NOMO-1 (cell line): Measurements from ENCODE around the gene ZNF677.
"Not testable (repeated sequence)": the region's sequence is repeated elsewhere in the genome, so short reads cannot be mapped to it uniquely, and the experiment has no call there.

Source experiments
- DNase-seq, 2 experiments: peaks; one replicate each; lab custom pipeline; 2025; ENCODE audit not compliant: unreplicated experiment in 2 of 2; lab: John Stamatoyannopoulos, UW

The ZNF677 gene

DNA sequence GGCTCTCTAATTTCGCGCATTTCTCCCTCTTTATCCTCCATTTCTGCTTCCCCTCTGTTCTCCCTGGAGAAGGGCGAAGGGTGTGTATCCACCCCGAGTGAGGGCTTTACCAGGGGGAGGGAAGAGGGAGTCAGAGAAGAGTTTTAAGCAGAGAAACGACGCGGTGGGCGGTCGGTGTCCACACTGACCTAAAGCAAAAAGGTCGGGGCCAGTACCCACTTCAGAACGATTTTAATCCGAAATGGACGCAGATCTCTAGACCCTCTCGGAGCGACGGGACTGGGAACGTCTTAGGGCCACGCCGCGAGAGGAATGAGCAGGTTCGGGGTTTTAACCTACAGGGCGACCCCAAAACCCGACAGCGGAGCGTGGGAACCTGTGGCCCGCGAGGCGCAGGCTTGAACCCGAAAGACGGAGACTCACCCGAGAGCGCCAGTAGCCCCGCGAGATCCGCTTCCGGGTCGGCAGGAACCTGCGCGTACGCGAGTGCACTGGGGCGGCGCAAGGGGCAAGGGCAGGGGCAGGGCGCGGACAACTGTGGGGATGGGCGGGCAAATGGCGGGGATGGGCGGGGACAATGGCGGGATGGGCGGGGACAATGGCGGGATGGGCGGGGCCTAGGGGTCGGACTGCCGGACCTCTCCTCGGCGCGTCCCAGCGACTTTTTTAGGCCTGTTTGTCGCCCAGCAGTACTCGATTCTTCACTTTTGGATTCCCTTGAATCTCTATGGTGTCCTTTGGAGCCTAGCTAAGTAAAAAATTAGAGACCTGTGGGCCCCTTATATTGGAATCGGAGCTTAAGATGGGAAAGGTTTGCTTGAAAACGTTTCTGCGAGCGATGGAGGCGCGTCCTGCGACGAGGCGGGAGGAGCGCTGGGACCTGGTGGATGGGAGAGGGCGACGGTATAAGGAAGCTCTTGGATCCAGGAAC lies at the start of gene ZNF677:
ZNF677 (minus strand) TSS at position 463 of the 931 bp plus-strand sequence. CDS start 3,323 bp downstream, outside the sequence.
- no peak for DNase-seq

DNA sequence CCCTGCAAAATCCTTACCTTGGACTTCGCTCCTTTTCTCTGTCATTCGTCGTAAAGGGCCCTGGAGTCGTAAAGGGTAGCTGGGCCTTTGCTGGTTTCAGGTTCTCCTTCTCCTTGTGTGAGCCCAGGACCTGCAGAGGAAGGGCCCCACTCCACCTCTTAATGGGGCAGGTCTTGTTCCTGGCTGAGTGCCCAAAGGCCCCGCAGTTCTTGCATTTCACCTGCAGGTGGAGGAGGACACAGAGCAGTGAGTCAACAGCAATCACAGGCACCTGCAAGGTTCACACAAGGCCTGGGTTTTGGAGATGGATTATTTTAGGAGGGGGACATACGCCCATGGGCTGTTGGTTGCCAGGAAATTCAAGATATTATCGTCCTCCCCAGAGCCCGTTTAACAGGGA lies 46.7 kb upstream of the ZNF677 start:
- not testable (repeated sequence) for DNase-seq

DNA sequence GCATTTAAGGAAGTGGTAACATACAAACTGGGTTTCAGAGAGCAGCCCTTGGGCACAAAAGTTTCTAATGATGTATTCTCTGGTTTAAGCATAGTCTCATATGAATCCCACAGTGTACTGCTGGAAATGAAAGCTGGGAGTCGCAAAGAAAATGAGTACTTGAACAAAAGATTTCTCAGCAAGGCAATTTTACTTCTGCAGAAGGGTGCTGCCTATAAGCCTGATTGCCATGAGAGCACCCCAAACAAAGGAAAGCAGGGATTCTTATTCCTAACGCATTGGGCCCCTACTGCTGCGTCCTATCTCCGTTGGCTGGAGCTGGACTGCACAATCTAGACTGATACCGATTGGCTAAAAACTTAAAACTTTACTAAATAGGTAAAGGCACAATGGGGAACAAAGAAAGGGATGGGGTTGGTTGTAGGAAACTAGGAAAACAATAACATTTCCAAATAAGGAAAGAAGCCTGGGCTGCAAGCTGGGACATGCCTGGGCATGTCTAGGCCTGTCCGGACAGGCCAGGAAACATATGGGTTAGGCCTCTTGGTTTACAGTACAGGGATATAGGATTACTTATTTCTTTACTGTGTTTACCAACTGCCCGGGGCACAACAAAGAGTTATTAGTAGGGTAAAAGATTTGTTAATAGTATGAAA lies 40.2 kb upstream of the ZNF677 start:
- no peak for DNase-seq

GRCh38 chr19:53290758-53291549 lies 36.3 kb upstream of the ZNF677 start:
- no peak for DNase-seq

DNA sequence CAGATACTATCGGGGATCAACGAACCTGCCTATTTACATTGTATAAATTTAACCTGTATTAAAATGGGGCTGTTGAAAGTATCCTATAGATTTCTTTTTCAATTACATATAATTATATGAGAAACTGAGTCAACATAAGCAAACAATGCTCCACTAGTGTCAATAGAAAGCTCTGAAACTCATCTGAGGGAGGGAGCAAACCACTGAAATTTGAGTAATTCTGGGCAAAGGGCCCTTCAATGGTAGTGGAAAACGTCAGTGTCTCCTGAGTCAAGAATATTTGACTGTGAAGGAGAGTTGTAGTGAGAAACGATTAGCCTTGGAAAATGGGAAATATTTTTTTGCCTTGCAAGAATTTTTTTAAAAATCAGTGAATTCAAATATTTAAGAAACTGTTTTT lies 30.4 kb upstream of the ZNF677 start:
- no peak for DNase-seq

- DNase-seq = not testable (repeated sequence)
Observed at GRCh38 chr19:53281947-53282346, 27.3 kb upstream of the ZNF677 start.

GRCh38 chr19:53275480-53275879 lies 20.8 kb upstream of the ZNF677 start:
- no peak for DNase-seq

DNA sequence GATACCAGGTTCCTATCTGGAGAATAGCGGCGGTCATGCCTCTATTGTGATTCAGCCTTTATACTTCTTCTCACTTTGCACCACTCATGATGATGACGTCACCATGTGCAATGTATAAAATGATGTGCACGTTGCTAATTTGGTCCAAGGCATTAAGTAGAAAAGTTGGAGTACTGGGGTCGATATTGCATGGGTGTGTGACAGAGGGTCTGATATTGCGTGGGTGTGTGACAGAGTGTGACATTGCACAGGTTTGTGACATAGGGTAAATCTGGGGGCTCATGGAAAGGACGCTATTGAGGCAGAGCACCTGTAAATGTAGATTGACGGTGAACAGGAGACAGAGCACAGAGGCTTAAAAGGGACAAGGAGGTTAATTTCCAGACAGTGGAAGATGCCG lies 17.4 kb upstream of the ZNF677 start:
- no peak for DNase-seq

GRCh38 chr19:53269861-53270260 lies 15.2 kb upstream of the ZNF677 start:
- DNase-seq = not testable (repeated sequence)

GRCh38 chr19:53267623-53268022 lies 12.9 kb upstream of the ZNF677 start, which contains the start of gene VN1R4:
Gene VN1R4, minus strand, starts transcription at chr19:53267723. Its CDS starts 58 bp downstream, at chr19:53267665.
- not testable (repeated sequence) for DNase-seq

GRCh38 chr19:53257715-53258342 lies 3.2 kb upstream of the ZNF677 start, which contains the start of gene VN1R2:
Gene VN1R2, plus strand, starts transcription at chr19:53258292. Its CDS starts 84 bp downstream, at chr19:53258376.
- DNase-seq = not testable (repeated sequence)

DNA sequence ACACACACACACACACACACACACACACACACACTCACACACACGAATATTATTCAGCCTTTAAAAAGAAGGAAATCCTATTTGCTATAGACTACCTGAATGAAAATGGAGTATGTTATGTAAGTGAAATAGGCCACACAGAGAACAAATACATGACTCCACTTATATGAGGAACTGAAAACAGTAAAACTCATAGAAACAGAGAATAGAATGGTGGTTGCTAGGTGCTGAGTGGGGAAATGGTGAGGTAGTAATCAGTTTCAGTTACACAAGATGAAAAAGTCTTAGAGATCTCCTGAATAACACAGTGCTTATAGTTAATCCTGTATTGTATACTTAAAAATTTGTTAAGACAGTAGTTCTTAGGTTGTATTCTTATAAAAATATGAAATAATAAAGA lies 8.2 kb downstream of the ZNF677 start:
- peak in 1 of 2 experiments; percentile 46 for DNase-seq

DNA sequence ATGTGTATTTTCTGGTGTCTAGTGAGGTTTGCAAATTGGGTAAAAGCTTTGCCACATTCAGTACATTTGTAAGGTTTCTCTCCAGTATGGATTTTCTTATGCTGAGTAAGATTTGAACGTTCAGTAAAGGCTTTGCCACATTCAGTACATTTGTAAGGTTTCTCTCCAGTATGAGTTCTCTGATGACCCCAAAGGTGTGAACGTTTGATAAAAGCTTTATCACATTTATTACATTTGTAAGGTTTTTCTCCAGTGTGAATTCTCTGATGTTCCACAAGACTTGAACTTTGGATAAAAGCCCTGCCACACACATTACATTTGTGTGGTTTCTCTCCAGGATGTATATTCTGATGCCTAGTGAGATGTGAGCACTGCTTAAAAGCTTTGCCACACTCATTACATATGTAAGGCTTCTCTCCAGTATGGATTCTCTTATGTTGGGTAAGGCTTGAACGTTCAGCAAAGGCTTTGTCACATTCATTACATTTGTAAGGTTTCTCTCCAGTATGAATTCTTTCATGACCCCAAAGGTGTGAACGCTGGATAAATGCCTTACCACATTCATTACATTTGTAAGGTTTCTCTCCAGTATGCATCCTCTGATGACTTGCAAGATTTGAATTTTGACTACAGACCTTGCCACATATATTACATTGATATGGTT lies 17.4 kb downstream of the ZNF677 start:
- no peak for DNase-seq

GRCh38 chr19:53224606-53225005 lies 30.1 kb downstream of the ZNF677 start:
- no peak for DNase-seq

GRCh38 chr19:53222716-53223115 lies 32.0 kb downstream of the ZNF677 start:
- DNase-seq = not testable (repeated sequence)

GRCh38 chr19:53212703-53213320 lies 41.9 kb downstream of the ZNF677 start:
- no peak for DNase-seq

DNA sequence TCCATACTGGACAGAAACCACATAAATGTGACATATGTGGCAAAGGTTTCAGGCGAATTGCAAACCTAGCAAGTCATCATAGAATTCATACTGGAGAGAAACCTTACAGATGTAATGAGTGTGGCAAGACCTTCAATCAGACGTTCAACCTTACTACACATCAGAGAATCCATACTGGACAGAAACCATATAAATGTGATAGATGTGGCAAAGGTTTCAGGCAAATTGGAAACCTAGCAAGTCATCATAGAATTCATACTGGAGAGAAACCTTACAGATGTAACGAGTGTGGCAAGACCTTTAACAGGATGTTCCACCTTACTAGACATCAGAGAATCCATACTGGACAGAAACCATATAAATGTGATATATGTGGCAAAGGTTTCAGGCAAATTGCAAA lies 43.1 kb downstream of the ZNF677 start:
- DNase-seq = not testable (repeated sequence)

DNA sequence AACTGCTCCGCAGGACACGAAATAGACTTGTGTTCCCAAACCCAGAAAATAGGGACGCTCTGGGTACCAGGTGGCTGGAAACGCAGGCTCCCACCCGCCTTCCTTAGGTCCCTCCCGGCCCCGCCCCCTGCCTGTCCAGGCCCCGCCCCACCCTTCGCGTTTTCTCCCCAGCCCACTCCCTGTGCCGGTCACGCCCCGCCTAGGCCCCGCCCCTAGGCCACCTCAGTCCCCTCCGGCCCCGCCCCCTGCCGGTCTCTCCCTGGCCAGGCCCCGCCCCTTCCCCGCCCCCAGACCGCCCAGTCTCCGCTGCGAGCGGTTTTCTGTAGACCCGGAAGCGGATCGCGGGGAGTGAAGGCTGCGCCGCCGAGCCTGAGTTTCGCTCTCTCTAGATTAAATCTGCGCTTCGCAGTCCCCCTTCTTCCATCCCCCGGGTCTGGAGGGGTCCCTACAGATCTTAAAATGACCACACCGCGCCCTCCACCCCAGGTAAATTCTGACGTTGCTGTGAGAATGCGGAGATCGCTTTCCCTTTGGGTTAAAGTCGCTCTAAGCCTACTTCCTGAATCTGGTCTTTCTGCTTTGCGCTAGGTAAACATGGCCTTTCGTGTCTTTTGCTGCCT lies 57.8 kb downstream of the ZNF677 start:
- DNase-seq = peak; percentile 74 to 79
